GM18498 (cell line): ENCODE data around the gene CPNE8.

Source experiments
- ATAC-seq: cut with Tn5 transposase; IDR thresholded peaks from one replicate; pipeline ENCODE4 v1.9.1; 2021; ENCODE audit warnings: mild to moderate bottlenecking, moderate library complexity; ENCODE audit not compliant: unreplicated experiment

Gene CPNE8

DNA sequence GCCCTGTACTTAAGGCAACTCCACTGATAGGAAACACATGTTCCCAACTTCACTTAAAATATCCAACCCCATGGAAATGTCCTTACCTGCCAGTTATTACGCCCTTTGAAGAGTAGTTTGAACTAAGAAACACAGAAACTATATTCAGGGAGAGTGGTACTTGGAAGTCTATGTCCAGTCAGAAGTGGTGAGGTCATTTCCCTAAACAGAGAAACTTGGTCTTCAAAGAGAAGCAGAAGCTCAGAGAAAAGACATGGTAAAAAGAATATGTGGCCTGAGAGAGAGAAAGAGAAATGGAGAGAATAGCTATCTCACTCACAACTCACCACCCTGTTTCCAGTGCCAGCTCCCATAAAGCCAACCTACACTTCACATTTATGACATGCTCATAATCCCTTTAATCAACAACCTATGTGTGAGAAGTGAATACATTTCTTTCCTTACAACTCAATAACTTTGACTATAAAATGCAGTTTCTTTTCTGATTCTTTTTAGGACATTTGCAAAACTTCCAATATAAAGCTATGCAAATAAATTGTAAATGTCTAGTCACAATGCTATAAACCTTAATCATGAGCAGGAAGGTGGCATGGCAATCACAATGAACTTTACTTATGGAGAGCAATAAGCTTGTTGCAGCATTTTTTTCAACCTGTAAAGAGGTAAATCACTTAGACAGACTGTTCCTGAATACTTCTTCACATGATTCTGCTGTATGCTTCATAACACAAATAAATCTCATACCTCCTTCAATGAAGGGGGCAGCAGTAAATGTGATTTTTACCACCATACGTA is 67.1 kb downstream of the CPNE8 start:
- no peak for ATAC-seq

GRCh38 chr12:38831715-38832114 is 73.7 kb downstream of the CPNE8 start:
- ATAC-seq, result no peak

GRCh38 chr12:38825006-38825405 is 80.4 kb downstream of the CPNE8 start:
- ATAC-seq, result no peak

- no peak for ATAC-seq
Observed at GRCh38 chr12:38823738-38824137, 81.7 kb downstream of the CPNE8 start.

- no peak for ATAC-seq
Observed at GRCh38 chr12:38823314-38823713, 82.1 kb downstream of the CPNE8 start.

DNA sequence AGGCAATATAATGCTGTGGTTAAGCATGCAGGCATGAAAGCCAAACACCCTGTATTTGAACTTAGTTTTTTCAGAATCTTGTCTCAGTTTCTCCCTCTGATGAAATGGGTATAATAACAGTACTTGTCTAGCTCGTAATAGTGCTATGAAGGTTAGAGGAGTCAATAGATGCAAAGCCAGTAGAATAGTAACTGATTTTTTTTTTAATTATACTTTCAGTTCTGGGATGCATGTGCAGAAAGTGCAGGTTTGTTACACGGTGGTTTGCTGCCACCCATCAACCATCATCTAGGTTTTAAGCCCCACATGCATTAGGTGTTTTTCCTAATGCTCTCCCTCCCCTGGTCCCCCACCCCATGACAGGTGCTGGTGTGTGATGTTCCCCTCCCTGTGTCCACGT is 87.4 kb downstream of the CPNE8 start:
- ATAC-seq, result no peak

GRCh38 chr12:38813923-38814322 is 91.5 kb downstream of the CPNE8 start:
- ATAC-seq, result no peak

DNA sequence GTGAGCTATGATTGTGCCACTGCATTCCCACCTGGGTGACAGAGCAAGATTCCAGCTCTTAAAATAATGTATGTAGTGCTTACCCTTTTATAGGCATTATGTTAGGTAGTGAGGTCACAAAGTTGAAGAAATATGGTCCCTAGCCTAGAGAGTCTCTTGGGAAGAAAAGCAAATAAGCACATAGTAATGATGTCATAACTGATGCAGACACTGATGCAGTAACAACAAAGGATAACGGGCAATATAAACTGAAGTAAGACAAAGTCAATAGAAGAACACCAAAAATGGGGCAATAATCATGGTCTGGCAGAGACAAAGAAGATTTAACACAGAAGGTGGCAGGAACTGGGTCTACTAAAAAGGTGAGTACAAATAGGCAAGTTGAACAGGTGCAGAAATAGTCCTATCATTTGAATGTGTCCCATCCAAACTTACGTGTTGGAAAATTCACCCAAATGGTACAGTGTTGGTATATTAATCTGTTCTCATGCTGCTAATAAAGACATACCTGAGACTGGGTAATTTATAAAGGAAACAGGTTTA is 93.5 kb downstream of the CPNE8 start:
- no peak for ATAC-seq

DNA sequence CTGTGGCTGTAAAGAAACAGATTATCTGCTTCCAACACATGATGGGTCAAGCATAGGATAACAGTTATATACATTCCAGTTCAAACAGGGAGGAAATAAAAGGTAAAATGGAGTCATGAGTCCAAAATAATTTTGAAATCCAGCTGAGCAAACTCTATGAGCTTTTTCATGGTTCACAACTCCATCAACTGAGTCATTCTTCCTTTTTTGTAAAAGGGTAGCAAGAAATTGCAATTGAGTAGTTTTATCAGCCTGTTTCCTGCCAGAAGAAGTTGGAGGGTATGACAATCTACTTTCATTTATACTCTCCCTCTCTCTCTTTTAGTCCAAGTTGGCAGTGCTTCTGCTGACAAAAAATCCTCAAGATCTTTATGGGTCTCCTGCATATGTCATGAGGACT is 95.6 kb downstream of the CPNE8 start:
- no peak for ATAC-seq

DNA sequence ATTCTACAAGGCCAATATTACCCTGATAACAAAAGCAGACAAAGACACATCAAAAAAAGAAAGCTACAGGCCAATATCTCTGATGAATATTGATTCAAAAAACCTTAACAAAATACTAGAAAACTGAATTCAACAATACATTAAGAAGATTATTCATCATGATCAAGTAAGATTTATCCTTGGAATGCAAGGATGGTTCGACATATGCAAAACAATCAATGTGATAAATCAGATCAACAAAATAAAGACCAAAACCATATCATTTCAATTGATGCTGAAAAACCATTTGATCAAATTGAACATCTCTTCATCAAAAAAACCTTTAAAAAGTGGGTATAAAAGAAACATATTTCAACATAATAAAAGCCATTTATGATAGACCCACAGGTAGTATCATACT is 117.3 kb downstream of the CPNE8 start:
- ATAC-seq, result no peak

- no peak for ATAC-seq
Observed at GRCh38 chr12:38785381-38785780, 120.0 kb downstream of the CPNE8 start.

- ATAC-seq, result no peak
Observed at GRCh38 chr12:38783304-38783703, 122.1 kb downstream of the CPNE8 start.

DNA sequence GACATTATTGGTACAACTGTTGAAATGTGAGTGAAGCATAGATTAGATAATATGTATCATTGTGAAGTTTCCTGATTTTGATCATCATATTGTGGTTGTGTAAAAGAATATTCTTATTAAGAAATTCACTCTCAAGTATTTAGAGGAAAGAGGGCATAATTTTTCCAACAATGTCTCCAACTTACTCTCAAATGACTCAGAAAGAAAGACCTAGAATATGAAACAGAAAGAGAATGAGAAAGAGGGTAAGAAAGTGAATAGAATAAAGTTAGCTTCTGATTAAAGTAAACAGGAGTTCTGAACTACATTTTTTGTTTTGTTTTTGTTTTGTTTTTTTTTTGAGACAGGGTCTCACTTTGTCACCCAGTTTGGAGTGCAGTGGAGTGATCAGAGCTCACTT is 123.0 kb downstream of the CPNE8 start:
- peak; percentile 58 for ATAC-seq

DNA sequence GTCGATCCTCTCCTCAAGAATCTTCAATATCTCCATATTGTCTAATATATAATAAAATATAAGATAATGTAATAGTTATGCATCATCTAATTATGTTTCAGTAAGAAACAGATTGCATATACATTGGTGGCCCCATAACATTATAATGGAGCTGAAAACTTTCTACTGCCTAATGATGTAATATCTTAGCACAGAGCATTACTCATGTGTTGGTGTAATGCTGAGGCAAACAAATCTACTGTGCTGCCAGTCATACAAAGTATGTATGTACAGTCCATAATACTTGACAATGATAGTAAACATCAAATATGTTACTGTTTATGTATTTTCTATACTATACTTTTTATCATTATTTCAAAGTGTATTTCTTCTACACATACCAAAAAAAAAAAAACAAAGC is 128.7 kb downstream of the CPNE8 start:
- ATAC-seq, result no peak

DNA sequence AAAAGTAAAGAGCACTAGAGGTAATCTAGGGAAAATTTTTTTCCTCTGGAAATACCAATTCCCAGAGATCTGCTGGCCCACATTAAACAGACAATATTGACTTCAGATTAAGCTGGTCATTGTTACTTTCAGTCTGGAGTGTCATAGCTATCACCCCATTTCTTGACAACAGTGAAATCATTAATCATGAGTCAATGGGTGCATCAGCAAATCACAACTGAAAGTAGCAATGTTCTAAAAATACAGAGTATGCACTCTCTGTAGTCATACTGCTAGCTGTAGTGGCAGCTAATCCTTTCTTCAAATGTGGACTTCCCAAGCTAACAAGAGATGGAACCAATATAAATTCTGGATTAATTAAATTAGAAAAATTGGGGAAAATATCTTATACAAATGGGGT is 129.9 kb downstream of the CPNE8 start:
- ATAC-seq, result peak; percentile 92

GRCh38 chr12:38772437-38772836 is 133.0 kb downstream of the CPNE8 start:
- ATAC-seq, result no peak

GRCh38 chr12:38771871-38772270 is 133.5 kb downstream of the CPNE8 start:
- ATAC-seq, result peak; percentile 87

GRCh38 chr12:38761636-38762342 is 143.6 kb downstream of the CPNE8 start:
- no peak for ATAC-seq

GRCh38 chr12:38761111-38761510 is 144.3 kb downstream of the CPNE8 start:
- ATAC-seq, result no peak

DNA sequence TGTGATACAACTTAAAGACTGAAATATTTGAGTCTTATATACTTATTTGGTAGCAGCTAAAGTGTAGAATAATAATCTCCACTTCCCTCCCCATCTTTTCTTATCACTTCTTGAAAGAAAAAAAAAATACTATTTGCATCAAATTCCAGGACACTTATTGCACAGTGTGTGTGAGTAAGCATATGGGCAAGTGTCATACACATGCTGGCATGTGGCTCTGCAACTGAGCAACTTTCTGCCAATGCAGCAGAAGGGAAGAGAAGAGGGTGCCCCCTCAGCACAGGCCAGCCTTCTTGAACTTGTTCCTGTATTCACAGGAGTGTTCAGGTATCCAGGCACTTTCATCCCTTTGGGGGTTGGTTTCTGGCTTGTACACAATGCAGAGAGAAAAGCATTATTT is 145.8 kb downstream of the CPNE8 start:
- no peak for ATAC-seq

- no peak for ATAC-seq
Observed at GRCh38 chr12:38746744-38747143, 158.6 kb downstream of the CPNE8 start.

DNA sequence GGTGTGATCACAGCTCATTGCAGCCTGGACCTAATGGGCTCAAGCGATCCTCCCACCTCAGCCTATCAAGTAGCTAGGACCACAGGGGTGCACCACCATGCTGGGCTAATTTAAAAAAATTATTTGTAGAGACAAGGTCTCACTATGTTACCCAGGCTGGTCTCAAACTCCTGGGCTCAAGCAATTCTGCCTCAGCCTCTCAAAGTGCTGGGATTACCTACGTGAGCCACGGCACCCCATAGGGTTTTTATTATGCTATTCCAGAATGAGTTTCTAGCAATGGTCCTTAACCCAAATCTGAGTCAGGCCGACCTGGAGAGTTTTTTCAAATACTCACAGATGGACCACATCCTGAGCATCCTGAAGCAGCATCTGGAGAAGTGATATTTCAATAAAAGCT is 159.8 kb downstream of the CPNE8 start:
- no peak for ATAC-seq
